ENCODE measurements around the gene RNF8. TPM values are rescaled to one million over a fixed set of nuclear protein-coding genes. Genes with fewer than 3 reads are reported as not detected.
A peak's percentile ranks its signal among the peaks of the same experiment; 100 is the strongest.

Gene RNF8
- total and polyA plus RNA-seq, 9 of the 15 experiments (the other 6 are each of a cell fraction or from before 2014, with no cell fraction given) = 10.6 to 47.0 (median 37.5) TPM

- TF ChIP-seq, protein P1, sequence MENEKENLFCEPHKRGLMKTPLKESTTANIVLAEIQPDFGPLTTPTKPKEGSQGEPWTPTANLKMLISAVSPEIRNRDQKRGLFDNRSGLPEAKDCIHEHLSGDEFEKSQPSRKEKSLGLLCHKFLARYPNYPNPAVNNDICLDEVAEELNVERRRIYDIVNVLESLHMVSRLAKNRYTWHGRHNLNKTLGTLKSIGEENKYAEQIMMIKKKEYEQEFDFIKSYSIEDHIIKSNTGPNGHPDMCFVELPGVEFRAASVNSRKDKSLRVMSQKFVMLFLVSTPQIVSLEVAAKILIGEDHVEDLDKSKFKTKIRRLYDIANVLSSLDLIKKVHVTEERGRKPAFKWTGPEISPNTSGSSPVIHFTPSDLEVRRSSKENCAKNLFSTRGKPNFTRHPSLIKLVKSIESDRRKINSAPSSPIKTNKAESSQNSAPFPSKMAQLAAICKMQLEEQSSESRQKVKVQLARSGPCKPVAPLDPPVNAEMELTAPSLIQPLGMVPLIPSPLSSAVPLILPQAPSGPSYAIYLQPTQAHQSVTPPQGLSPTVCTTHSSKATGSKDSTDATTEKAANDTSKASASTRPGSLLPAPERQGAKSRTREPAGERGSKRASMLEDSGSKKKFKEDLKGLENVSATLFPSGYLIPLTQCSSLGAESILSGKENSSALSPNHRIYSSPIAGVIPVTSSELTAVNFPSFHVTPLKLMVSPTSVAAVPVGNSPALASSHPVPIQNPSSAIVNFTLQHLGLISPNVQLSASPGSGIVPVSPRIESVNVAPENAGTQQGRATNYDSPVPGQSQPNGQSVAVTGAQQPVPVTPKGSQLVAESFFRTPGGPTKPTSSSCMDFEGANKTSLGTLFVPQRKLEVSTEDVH (IDR thresholded peaks at IDR 0.05; ENCODE audit: low read depth, partially characterized antibody) = peak; percentile 85
- TF ChIP-seq ZC3H11A (IDR thresholded peaks at IDR 0.05; ENCODE audit: low read depth, low read length) = peak; percentile 92
- peak; percentile 97 for TF ChIP-seq CBFA2T2 (conservative IDR thresholded peaks at IDR 0.05)
- peak; percentile 72; the same call in 1 of the 2 replicates for TF ChIP-seq ZNF41 (CRISPR knock-in tag; conservative IDR thresholded peaks at IDR 0.05)
- TF ChIP-seq NFRKB (IDR thresholded peaks at IDR 0.05; ENCODE audit: low read depth) = no peak
- TF ChIP-seq, protein P2, sequence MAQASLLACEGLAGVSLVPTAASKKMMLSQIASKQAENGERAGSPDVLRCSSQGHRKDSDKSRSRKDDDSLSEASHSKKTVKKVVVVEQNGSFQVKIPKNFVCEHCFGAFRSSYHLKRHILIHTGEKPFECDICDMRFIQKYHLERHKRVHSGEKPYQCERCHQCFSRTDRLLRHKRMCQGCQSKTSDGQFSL (CRISPR knock-in tag; IDR thresholded peaks at IDR 0.05) = no peak
- TF ChIP-seq, protein P2 (tag; IDR thresholded peaks at IDR 0.05) = no peak; a peak in 1 of 4 replicates
- peak; percentile 81 for TF ChIP-seq PYGO2 (tag; IDR thresholded peaks at IDR 0.05)
- TF ChIP-seq MCM7 (IDR thresholded peaks at IDR 0.05) = no peak
- TF ChIP-seq XRCC5 (IDR thresholded peaks at IDR 0.05; ENCODE audit: low read depth, low read length) = peak; percentile 91
- no peak for TF ChIP-seq NR2F6 (CRISPR knock-in tag; IDR thresholded peaks at IDR 0.05)
- TF ChIP-seq, protein P3, sequence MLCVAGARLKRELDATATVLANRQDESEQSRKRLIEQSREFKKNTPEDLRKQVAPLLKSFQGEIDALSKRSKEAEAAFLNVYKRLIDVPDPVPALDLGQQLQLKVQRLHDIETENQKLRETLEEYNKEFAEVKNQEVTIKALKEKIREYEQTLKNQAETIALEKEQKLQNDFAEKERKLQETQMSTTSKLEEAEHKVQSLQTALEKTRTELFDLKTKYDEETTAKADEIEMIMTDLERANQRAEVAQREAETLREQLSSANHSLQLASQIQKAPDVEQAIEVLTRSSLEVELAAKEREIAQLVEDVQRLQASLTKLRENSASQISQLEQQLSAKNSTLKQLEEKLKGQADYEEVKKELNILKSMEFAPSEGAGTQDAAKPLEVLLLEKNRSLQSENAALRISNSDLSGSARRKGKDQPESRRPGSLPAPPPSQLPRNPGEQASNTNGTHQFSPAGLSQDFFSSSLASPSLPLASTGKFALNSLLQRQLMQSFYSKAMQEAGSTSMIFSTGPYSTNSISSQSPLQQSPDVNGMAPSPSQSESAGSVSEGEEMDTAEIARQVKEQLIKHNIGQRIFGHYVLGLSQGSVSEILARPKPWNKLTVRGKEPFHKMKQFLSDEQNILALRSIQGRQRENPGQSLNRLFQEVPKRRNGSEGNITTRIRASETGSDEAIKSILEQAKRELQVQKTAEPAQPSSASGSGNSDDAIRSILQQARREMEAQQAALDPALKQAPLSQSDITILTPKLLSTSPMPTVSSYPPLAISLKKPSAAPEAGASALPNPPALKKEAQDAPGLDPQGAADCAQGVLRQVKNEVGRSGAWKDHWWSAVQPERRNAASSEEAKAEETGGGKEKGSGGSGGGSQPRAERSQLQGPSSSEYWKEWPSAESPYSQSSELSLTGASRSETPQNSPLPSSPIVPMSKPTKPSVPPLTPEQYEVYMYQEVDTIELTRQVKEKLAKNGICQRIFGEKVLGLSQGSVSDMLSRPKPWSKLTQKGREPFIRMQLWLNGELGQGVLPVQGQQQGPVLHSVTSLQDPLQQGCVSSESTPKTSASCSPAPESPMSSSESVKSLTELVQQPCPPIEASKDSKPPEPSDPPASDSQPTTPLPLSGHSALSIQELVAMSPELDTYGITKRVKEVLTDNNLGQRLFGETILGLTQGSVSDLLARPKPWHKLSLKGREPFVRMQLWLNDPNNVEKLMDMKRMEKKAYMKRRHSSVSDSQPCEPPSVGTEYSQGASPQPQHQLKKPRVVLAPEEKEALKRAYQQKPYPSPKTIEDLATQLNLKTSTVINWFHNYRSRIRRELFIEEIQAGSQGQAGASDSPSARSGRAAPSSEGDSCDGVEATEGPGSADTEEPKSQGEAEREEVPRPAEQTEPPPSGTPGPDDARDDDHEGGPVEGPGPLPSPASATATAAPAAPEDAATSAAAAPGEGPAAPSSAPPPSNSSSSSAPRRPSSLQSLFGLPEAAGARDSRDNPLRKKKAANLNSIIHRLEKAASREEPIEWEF (CRISPR knock-in tag; IDR thresholded peaks at IDR 0.05) = no peak
- no peak for TF ChIP-seq ATF1 (CRISPR knock-in tag; IDR thresholded peaks at IDR 0.05)
- peak; percentile 81 for TF ChIP-seq ATF1 (tag; IDR thresholded peaks at IDR 0.05)
- TF ChIP-seq ARNT (IDR thresholded peaks at IDR 0.05) = peak; percentile 97 to 99
- TF ChIP-seq ESRRB (CRISPR knock-in tag; IDR thresholded peaks at IDR 0.05; ENCODE audit: borderline replicate concordance) = no peak
- TF ChIP-seq GABPA (tag; conservative IDR thresholded peaks at IDR 0.05; ENCODE audit: low read depth) = peak; percentile 43; the same call in 1 of the 2 replicates
- peak; percentile 78; the same call in 1 of the 2 replicates for TF ChIP-seq CREB1 (IDR thresholded peaks at IDR 0.05)
- TF ChIP-seq CREB1 (CRISPR knock-in tag; IDR thresholded peaks at IDR 0.05) = peak; percentile 73
- TF ChIP-seq MLX (CRISPR knock-in tag; conservative IDR thresholded peaks at IDR 0.05) = no peak
Measured at GRCh38 chr6:37314487-37315156, 39.2 kb upstream of the RNF8 start (continued).
